PFSK-1 (cell line): ENCODE results near the gene TREM2.

Experiments used
- FOXP2 ChIP-seq: optimal IDR thresholded peaks from 2 replicates; pipeline ENCODE3; 2011; ENCODE audit warnings: borderline replicate concordance, control low read depth, inconsistent platforms; ENCODE audit not compliant: insufficient read depth; ENCODE audit errors: extremely low read length, extremely low read depth
- POLR2AphosphoS5 ChIP-seq: IDR thresholded peaks from 2 replicates; pipeline ENCODE4 v1.6.1; 2012; ENCODE audit warnings: low read depth, mild to moderate bottlenecking, control low read depth, low read length, moderate library complexity
- REST ChIP-seq, 2 experiments: IDR thresholded peaks; 2 replicates each; pipeline versions ENCODE4 v1.6.1 to v1.8.0; 2011 to 2012; ENCODE audit warnings: low read depth in 2 of 2, low read length in 2 of 2, control low read depth in 1 of 2, inconsistent platforms in 1 of 2, mild to moderate bottlenecking in 1 of 2, moderate library complexity in 1 of 2; ENCODE audit not compliant: insufficient read depth in 1 of 2
- SIN3A ChIP-seq: IDR thresholded peaks from 2 replicates; pipeline ENCODE4 v1.6.1; 2012; ENCODE audit warnings: mild to moderate bottlenecking, low read length, moderate library complexity, borderline replicate concordance; ENCODE audit not compliant: insufficient read depth
- TAF1 ChIP-seq: IDR thresholded peaks from 2 replicates; pipeline ENCODE4 v1.6.1; 2012; ENCODE audit warnings: low read length, control low read depth, borderline replicate concordance; ENCODE audit not compliant: insufficient read depth

Gene TREM2

GRCh38 chr6:41181566-41181965, 18.6 kb upstream of the TREM2 start:
- TF ChIP-seq FOXP2 (no peak), SIN3A (no peak), REST (IDR thresholded peaks at IDR 0.05; ENCODE audit: insufficient read depth in 1 of 2, low read depth in 2 of 2, low read length in 2 of 2) (no peak), POLR2AphosphoS5 (no peak), TAF1 (no peak)

- no peak for TF ChIP-seq FOXP2
Measured at GRCh38 chr6:41179163-41179562, 16.2 kb upstream of the TREM2 start.

GRCh38 chr6:41177695-41178094, 14.8 kb upstream of the TREM2 start:
- TF ChIP-seq TAF1 (no peak), FOXP2 (no peak), POLR2AphosphoS5 (no peak)

GRCh38 chr6:41177287-41177686, 14.4 kb upstream of the TREM2 start:
- TF ChIP-seq TAF1 (no peak), SIN3A (no peak), POLR2AphosphoS5 (no peak), FOXP2 (no peak), REST (IDR thresholded peaks at IDR 0.05; ENCODE audit: insufficient read depth in 1 of 2, low read depth in 2 of 2, low read length in 2 of 2) (no peak)

GRCh38 chr6:41176189-41176588, 13.3 kb upstream of the TREM2 start:
- no peak for TF ChIP-seq SIN3A
- TF ChIP-seq REST (IDR thresholded peaks at IDR 0.05; ENCODE audit: insufficient read depth in 1 of 2, low read depth in 2 of 2, low read length in 2 of 2) = no peak
- no peak for TF ChIP-seq POLR2AphosphoS5
- TF ChIP-seq TAF1 = no peak
- TF ChIP-seq FOXP2 = no peak

- TF ChIP-seq POLR2AphosphoS5 (no peak), FOXP2 (no peak), SIN3A (no peak), REST (IDR thresholded peaks at IDR 0.05; ENCODE audit: insufficient read depth in 1 of 2, low read depth in 2 of 2, low read length in 2 of 2) (no peak), TAF1 (no peak)
Measured at GRCh38 chr6:41175084-41175483, 12.2 kb upstream of the TREM2 start.
